ENCODE results near the gene OR51B5.

- TF ChIP-seq CTCF (optimal IDR thresholded peaks at IDR 0.05 in 1 of 3, IDR thresholded peaks at IDR 0.05 in 1 of 3, conservative IDR thresholded peaks at IDR 0.05 in 1 of 3; ENCODE audit: extremely low read depth in 1 of 3, insufficient read depth in 2 of 3, low read length in 3 of 3) (no peak), EZH2 (IDR thresholded peaks at IDR 0.05; ENCODE audit: low read length) (no peak)
Observed at GRCh38 chr11:5383576-5383975, 40.3 kb upstream of the OR51B5 start, which contains the start of gene OR51M1.
